Esophagus squamous epithelium (tissue), 4 donors: ENCODE data around the gene KRTAP3-3.

Source experiments
- POLR2A ChIP-seq, 4 donors: fragments of 450-650 bp; IDR thresholded peaks; one replicate each; pipeline ENCODE4 v1.6.1; 2017; ENCODE audit warnings: antibody characterized with exemption in 4 of 4, mild to moderate bottlenecking in 4 of 4, moderate library complexity in 3 of 4
- TF ChIP-seq, protein P1 (sequence below), 6 experiments: fragments of 450-650 bp in 4 of 6; fragments of 200-600 bp in 2 of 6; sonication (generic) in 2 of 6; IDR thresholded peaks; one replicate each; pipeline ENCODE4 v1.5.1; 2016 to 2019; ENCODE audit warnings: antibody characterized with exemption in 6 of 6, mild to moderate bottlenecking in 4 of 6, moderate library complexity in 4 of 6

DNA sequence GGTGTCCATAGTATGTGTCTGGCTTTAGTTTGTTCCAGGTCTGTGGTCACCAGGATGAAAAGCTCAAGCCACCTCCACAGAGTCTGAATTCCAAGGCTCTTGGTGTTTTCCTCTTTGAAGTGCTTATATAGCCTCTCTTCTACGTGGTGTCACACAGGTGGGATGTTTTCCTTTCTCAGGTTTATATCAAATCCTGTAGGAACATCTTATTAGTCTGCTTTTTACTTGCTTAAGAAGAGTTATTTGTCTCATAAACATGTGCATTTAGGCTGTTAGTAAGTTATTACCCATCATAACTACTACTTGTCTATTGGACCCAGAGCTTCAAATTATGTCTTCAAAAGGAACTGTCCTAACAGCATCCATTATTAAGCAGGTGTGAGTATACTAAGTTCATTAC lies 27.1 kb downstream of the KRTAP3-3 start, which contains the start of gene KRT39:
- TF ChIP-seq, protein P1, sequence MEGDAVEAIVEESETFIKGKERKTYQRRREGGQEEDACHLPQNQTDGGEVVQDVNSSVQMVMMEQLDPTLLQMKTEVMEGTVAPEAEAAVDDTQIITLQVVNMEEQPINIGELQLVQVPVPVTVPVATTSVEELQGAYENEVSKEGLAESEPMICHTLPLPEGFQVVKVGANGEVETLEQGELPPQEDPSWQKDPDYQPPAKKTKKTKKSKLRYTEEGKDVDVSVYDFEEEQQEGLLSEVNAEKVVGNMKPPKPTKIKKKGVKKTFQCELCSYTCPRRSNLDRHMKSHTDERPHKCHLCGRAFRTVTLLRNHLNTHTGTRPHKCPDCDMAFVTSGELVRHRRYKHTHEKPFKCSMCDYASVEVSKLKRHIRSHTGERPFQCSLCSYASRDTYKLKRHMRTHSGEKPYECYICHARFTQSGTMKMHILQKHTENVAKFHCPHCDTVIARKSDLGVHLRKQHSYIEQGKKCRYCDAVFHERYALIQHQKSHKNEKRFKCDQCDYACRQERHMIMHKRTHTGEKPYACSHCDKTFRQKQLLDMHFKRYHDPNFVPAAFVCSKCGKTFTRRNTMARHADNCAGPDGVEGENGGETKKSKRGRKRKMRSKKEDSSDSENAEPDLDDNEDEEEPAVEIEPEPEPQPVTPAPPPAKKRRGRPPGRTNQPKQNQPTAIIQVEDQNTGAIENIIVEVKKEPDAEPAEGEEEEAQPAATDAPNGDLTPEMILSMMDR (IDR thresholded peaks at IDR 0.05) = no peak
- no peak for TF ChIP-seq POLR2A (IDR thresholded peaks at IDR 0.05)
